Adrenal gland (tissue), 12 donors: ENCODE data around the gene FAM20C. TPM values are rescaled to one million over a fixed set of nuclear protein-coding genes. Genes with fewer than 3 reads are reported as not detected.

Source experiments
- DNase-seq, 7 donors: peaks; one replicate each; pipeline ENCODE4 v3.0.0-alpha.2; 2019 to 2020
- H3K27ac ChIP-seq, 5 donors: fragments of 200-600 bp; sonication (generic) in 4 of 5; 1 replicate in 3 of 5; 2 replicates in 2 of 5; pipeline versions ENCODE4 v1.5.1 to v1.8.0; 2016 to 2020; ENCODE audit warnings: mild to moderate bottlenecking in 1 of 5
- H3K27me3 ChIP-seq: fragments of 200-600 bp; 2 replicates; pipeline ENCODE4 v1.8.0; 2021
- H3K36me3 ChIP-seq, 2 donors: fragments of 200-600 bp; replicated peaks in 1 of 2; 1 replicate in 1 of 2; 2 replicates in 1 of 2; pipeline versions ENCODE4 v1.5.1 to v1.8.0; 2018 to 2022
- H3K4me1 ChIP-seq, 2 donors: fragments of 200-600 bp; replicated peaks in 1 of 2; 1 replicate in 1 of 2; 2 replicates in 1 of 2; pipeline versions ENCODE4 v1.5.1 to v1.8.0; 2018 to 2021
- H3K4me3 ChIP-seq, 4 donors: fragments of 200-600 bp; sonication (generic) in 3 of 4; one replicate each; pipeline ENCODE4 v1.5.1; 2016 to 2018
- H3K9me3 ChIP-seq, 3 donors: fragments of 200-600 bp; sonication (generic) in 1 of 3; replicated peaks in 1 of 3; 1 replicate in 2 of 3; 2 replicates in 1 of 3; pipeline versions ENCODE4 v1.5.1 to v1.8.0; 2016 to 2021
- POLR2A ChIP-seq, 2 donors: fragments of 450-650 bp; IDR thresholded peaks; one replicate each; pipeline ENCODE4 v1.6.1; 2017; ENCODE audit warnings: antibody characterized with exemption in 2 of 2, mild to moderate bottlenecking in 2 of 2, moderate library complexity in 1 of 2
- WGBS, 4 donors: extraction: QIAGEN DNeasy Blood & Tissue Kit in 2 of 4; methylation state at CpG; one replicate each; pipeline versions ENCODE4 v1.1.5 to v1.1.7; 2013 to 2017; 5-methylcytosine and 5-hydroxymethylcytosine counted together
- intact Hi-C, 2 donors: fragments of 100-400 bp; cut with DNase I; formaldehyde crosslinking; loops; one replicate each; pipeline versions ENCODE4 v1.14.1 to v1.15.0; 2022 to 2023
- polyA plus RNA-seq, 3 donors: library from polyadenylated mRNA; stranded (reverse); fragments of 200-250 nt in 2 of 3; fragments of 350-450 nt in 1 of 3; fragmentation: Illumina TruSeq in 1 of 3; extraction: RNeasy Lipid Tissue Mini Kit (QIAGEN cat#74804) in 1 of 3; gene quantifications; one replicate each; pipeline ENCODE4 v1.2.3, GENCODE V29; 2013 to 2014
- total RNA-seq, 9 donors: library from RNA; depleted of rRNA in 4 of 9; stranded (reverse); fragments of >200 nt in 4 of 9; fragments of 120-200 nt in 1 of 9; fragmentation: NEBNext Ultra II Directional in 1 of 9; extraction: Animal tissue kit (Norgen Biotek cat#: 25700) in 1 of 9; gene quantifications; one replicate each; pipeline versions ENCODE4 v1.1.0 to v1.2.4, GENCODE V29; 2013 to 2023
- TF ChIP-seq, protein P1 (sequence below), 6 experiments: fragments of 450-650 bp in 4 of 6; fragments of 200-600 bp in 2 of 6; sonication (generic) in 1 of 6; IDR thresholded peaks; 1 replicate in 5 of 6; 2 replicates in 1 of 6; pipeline versions ENCODE4 v1.5.1 to v1.8.0; 2016 to 2021; ENCODE audit warnings: antibody characterized with exemption in 6 of 6, mild to moderate bottlenecking in 2 of 6, moderate library complexity in 1 of 6
- donor health status: healthy with polysubstance abuse.
- donor health status: Bipolar disorder and iron deficiency.
- donor health status: DM: yes; HTN: yes; CAD: no.
- donor health status: DM: no; HTN: no; CAD: no.
- donor health status: DM: no; HTN: no; CAD: no.
- donor health status: DM: yes; HTN: yes; CAD: no.

Gene FAM20C
- total and polyA plus RNA-seq, 12 donors = 2.8 to 57.9 (median 36.0) TPM

DNA sequence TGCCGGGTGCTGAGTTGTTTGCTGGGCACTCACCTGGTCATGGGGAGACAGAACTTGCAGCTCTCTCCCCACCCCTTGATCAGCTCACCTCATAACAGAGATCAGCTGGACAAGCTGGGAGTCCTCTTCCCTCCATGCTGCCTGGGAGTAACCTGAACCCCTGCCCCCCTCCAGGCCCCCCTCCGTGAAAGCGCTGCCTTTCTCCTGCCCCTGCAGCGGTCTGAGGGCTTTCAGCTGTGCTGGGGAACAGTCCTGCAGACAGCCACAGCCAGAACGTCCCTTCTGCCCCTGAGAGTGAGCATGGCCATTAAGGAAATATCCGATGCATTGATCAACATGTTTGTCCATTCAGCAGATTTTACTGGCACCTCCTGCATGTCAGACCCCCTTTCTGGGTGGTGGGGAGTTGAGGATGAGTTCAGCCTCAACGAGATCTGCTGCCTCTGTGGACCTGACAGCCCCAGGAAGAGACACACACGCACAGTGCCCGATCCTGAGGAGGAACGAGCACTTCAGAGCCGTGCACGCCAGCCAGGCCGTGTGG is 4.5 kb downstream of the FAM20C start:
- Histone ChIP-seq H3K4me3 (no peak overlapping the region), H3K27me3 (no peaks in the 10 kb centered on the region), H3K36me3 (peaks cover 0 to 63% of the 10 kb centered on the region in 2 donors), H3K4me1 (peaks cover 24 to 27% of the 10 kb centered on the region in 2 donors), H3K9me3 (no peaks in the 10 kb centered on the region), H3K27ac (no peak overlapping the region)
- DNase-seq = no peak
- TF ChIP-seq POLR2A (IDR thresholded peaks at IDR 0.05) = no peak
- TF ChIP-seq, protein P1, sequence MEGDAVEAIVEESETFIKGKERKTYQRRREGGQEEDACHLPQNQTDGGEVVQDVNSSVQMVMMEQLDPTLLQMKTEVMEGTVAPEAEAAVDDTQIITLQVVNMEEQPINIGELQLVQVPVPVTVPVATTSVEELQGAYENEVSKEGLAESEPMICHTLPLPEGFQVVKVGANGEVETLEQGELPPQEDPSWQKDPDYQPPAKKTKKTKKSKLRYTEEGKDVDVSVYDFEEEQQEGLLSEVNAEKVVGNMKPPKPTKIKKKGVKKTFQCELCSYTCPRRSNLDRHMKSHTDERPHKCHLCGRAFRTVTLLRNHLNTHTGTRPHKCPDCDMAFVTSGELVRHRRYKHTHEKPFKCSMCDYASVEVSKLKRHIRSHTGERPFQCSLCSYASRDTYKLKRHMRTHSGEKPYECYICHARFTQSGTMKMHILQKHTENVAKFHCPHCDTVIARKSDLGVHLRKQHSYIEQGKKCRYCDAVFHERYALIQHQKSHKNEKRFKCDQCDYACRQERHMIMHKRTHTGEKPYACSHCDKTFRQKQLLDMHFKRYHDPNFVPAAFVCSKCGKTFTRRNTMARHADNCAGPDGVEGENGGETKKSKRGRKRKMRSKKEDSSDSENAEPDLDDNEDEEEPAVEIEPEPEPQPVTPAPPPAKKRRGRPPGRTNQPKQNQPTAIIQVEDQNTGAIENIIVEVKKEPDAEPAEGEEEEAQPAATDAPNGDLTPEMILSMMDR (IDR thresholded peaks at IDR 0.05) = no peak
- intact Hi-C loops = no loop called here
- 66 to 86% (median 78%) methylated on average over 11 to 13 of the region's 13 CpGs for WGBS, 4 donors

- peak in 2 of 7 donors; percentile 22 to 49 for DNase-seq
- TF ChIP-seq, protein P1 (IDR thresholded peaks at IDR 0.05) = no peak
- no peak for TF ChIP-seq POLR2A (IDR thresholded peaks at IDR 0.05)
- Histone ChIP-seq H3K9me3 (no peaks in the 10 kb centered on the region), H3K4me3 (no peak overlapping the region), H3K27me3 (no peaks in the 10 kb centered on the region), H3K27ac (no peak overlapping the region), H3K4me1 (peaks cover 24 to 27% of the 10 kb centered on the region in 2 donors), H3K36me3 (peaks cover 0 to 63% of the 10 kb centered on the region in 2 donors)
- 85 to 92% (median 87%) methylated on average over 12 to 22 of the region's 22 CpGs for WGBS, 4 donors
- intact Hi-C loops = no loop called here
Observed at GRCh38 chr7:197413-198335, 5.3 kb downstream of the FAM20C start.

DNA sequence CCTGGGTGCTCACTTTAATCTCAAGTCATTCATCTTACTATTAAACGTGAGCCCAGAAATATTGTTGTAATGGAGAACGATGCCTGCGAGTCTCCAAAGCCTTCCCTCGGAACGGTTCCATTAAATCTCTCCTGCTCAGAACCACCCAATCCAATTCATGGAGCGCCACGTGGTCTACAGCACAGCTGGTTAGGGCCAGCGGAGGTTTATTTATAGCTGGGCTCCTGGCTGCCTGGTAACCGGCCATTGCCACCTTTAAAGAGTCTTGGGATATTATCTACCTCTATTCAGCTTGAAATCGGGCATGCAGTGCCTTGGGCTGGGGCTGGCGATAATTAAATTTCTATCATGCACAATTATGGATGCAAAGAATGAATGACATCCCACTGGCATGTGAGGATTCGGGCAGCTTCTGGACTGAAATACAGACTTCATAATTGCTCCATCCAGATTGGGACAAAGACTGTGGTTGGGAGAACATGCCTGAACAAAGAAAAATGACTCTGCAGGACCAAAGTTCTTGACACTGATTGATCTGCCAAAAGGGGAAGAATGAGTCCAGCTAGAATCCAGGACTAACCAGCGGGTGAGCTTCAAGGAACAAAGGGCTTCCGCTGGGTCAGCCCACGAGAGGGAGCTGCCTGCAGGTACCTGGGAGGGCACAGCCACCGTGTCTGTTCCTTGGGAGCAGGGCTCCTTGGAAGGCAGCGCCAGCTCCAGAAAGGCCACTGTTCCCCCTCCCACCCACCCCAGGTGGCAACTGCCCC is 7.3 kb downstream of the FAM20C start:
- Histone ChIP-seq H3K27me3 (no peaks in the 10 kb centered on the region), H3K9me3 (no peaks in the 10 kb centered on the region), H3K4me1 (peaks cover 10 to 14% of the 10 kb centered on the region in 2 donors), H3K27ac (no peak overlapping the region), H3K4me3 (no peak overlapping the region), H3K36me3 (peaks cover 0 to 63% of the 10 kb centered on the region in 2 donors)
- no peak for TF ChIP-seq POLR2A (IDR thresholded peaks at IDR 0.05)
- TF ChIP-seq, protein P1 (IDR thresholded peaks at IDR 0.05) = no peak
- intact Hi-C loops = no loop called here
- no peak for DNase-seq
- 91 to 94% (median 92%) methylated on average over 13 to 17 of the region's 17 CpGs for WGBS, 4 donors

GRCh38 chr7:200290-200689 is 7.9 kb downstream of the FAM20C start:
- no peak for TF ChIP-seq POLR2A (IDR thresholded peaks at IDR 0.05)
- TF ChIP-seq, protein P1 (IDR thresholded peaks at IDR 0.05) = no peak
- Histone ChIP-seq H3K27ac (no peak overlapping the region), H3K4me3 (no peak overlapping the region), H3K27me3 (no peaks in the 10 kb centered on the region), H3K4me1 (peaks cover 4 to 10% of the 10 kb centered on the region in 2 donors), H3K9me3 (no peaks in the 10 kb centered on the region), H3K36me3 (peaks cover 0 to 64% of the 10 kb centered on the region in 2 donors)
- WGBS, 4 donors = 86 to 96% (median 93%) methylated on average over 11 of the region's 11 CpGs
- DNase-seq = no peak
- intact Hi-C loops = no loop called here
